A549 (cell line): Measurements from ENCODE around the gene NXPH2. TPM values are rescaled to one million over a fixed set of nuclear protein-coding genes. Genes with fewer than 3 reads are reported as not detected.
A peak's percentile ranks its signal among the peaks of the same experiment; 100 is the strongest.

Source experiments
- ATAC-seq, 2 experiments: fragments of 200-7000 bp in 1 of 2; fragments of >200 bp in 1 of 2; cut with Nextera tagmentation in 1 of 2; cut with Tn5 transposase in 1 of 2; 3 replicates each; pipeline versions ENCODE4 v1.8.0 to v1.9.1; 2018 to 2020; ENCODE audit warnings: mild to moderate bottlenecking in 1 of 2, moderate library complexity in 1 of 2
- CTCF ChIA-PET: fragments of 300-600 bp; sonication (Branson Sonifier 250); formaldehyde crosslinking; extraction: SDS; loops from one replicate; lab custom pipeline; 2021; ENCODE audit warnings: antibody characterized with exemption, inconsistent platforms; lab: Yijun Ruan, JAX
- POLR2A ChIA-PET: fragments of 350-600 bp; formaldehyde crosslinking; extraction: SDS; loops from one replicate; lab custom pipeline; 2021; ENCODE audit warnings: antibody characterized with exemption, inconsistent platforms; lab: Yijun Ruan, JAX
- DNase-seq, 2 experiments: peaks; one replicate each; pipeline versions ENCODE4 v3.0.0 to v3.0.0-alpha.2; 2011 to 2016; ENCODE audit warnings: low read depth in 1 of 2, low spot score in 1 of 2
- FAIRE-seq: peaks from 2 replicates; lab custom pipeline; 2011; peaks lifted over from hg19 to GRCh38; lab: Jason Lieb, UNC
- H3K27ac ChIP-seq, 2 experiments: fragments of >200 bp; sonication (Bioruptor Twin); formaldehyde crosslinking; 3 replicates each; pipeline ENCODE4 v1.5.1; 2016 to 2017
- H3K4me1 ChIP-seq: fragments of >200 bp; sonication (Bioruptor Twin); formaldehyde crosslinking; 3 replicates; pipeline ENCODE4 v1.6.1; 2016
- H3K4me2 ChIP-seq: fragments of >200 bp; sonication (Bioruptor Twin); formaldehyde crosslinking; 3 replicates; pipeline ENCODE4 v1.6.1; 2016
- H3K4me3 ChIP-seq: fragments of >200 bp; sonication (Bioruptor Twin); formaldehyde crosslinking; 3 replicates; pipeline ENCODE4 v1.5.1; 2016
- H3K9me3 ChIP-seq: fragments of >200 bp; sonication (Bioruptor Twin); formaldehyde crosslinking; 3 replicates; pipeline ENCODE4 v1.6.1; 2016
- CHD2 ChIP-seq: fragments of 150-350 bp; IDR thresholded peaks from 2 replicates; pipeline ENCODE4 v1.6.1; 2014; ENCODE audit warnings: low read length; ENCODE audit not compliant: partially characterized antibody
- CHD4 ChIP-seq: fragments of 200-600 bp; sonication (generic); IDR thresholded peaks from 2 replicates; pipeline ENCODE4 v1.6.1; 2016; ENCODE audit warnings: antibody characterized with exemption, mild to moderate bottlenecking, borderline replicate concordance
- EP300 ChIP-seq, 2 experiments: fragments of >200 bp; sonication (Bioruptor Twin); formaldehyde crosslinking; IDR thresholded peaks; 2 replicates in 1 of 2; 3 replicates in 1 of 2; pipeline ENCODE4 v1.6.1; 2016 to 2017
- GATA3 ChIP-seq: IDR thresholded peaks from 2 replicates; pipeline ENCODE4 v1.6.1; 2012; ENCODE audit warnings: borderline replicate concordance
- HDAC2 ChIP-seq: fragments of 200-600 bp; sonication (generic); IDR thresholded peaks from 2 replicates; pipeline ENCODE4 v1.6.1; 2016
- HOXA7 ChIP-seq: fragments of 250-450 bp; sonication (Bioruptor Pico); IDR thresholded peaks from 2 replicates; pipeline ENCODE4 v1.5.0; 2020; ENCODE audit warnings: mild to moderate bottlenecking, moderate library complexity
- HOXB5 ChIP-seq: fragments of 250-450 bp; sonication (Bioruptor Pico); IDR thresholded peaks from 2 replicates; pipeline ENCODE4 v1.5.0; 2020; ENCODE audit warnings: mild to moderate bottlenecking, moderate library complexity
- JUNB ChIP-seq: fragments of >200 bp; sonication (Bioruptor Twin); formaldehyde crosslinking; IDR thresholded peaks from 2 replicates; pipeline ENCODE4 v1.6.1; 2016
- KDM5A ChIP-seq: fragments of 200-600 bp; sonication (generic); IDR thresholded peaks from 2 replicates; pipeline ENCODE4 v1.6.1; 2016; ENCODE audit warnings: antibody characterized with exemption, mild to moderate bottlenecking
- MAFK ChIP-seq: fragments of 450-650 bp; IDR thresholded peaks from 2 replicates; pipeline ENCODE4 v1.6.1; 2014; ENCODE audit not compliant: partially characterized antibody
- NPAS2 ChIP-seq: fragments of 250-450 bp; sonication (Bioruptor Pico); IDR thresholded peaks from 2 replicates; pipeline ENCODE4 v1.8.0; 2022; ENCODE audit warnings: mild to moderate bottlenecking, moderate library complexity, borderline replicate concordance
- NR3C1 ChIP-seq: fragments of >200 bp; sonication (Bioruptor Twin); formaldehyde crosslinking; IDR thresholded peaks from 3 replicates; pipeline ENCODE4 v1.6.1; 2017
- POLR2A ChIP-seq: IDR thresholded peaks from 2 replicates; pipeline ENCODE4 v1.6.1; 2012; ENCODE audit warnings: mild to moderate bottlenecking, low read length
- RAD21 ChIP-seq, 2 experiments: fragments of >200 bp in 1 of 2; sonication (Bioruptor Twin) in 1 of 2; formaldehyde crosslinking in 1 of 2; IDR thresholded peaks in 1 of 2; conservative IDR thresholded peaks in 1 of 2; 2 replicates in 1 of 2; 3 replicates in 1 of 2; pipeline ENCODE4 v1.6.1; 2012 to 2018; ENCODE audit warnings: inconsistent platforms in 1 of 2
- RFX5 ChIP-seq: fragments of 450-650 bp; IDR thresholded peaks from 2 replicates; pipeline ENCODE4 v1.7.1; 2014; ENCODE audit warnings: antibody characterized with exemption, mild to moderate bottlenecking, moderate library complexity
- SMC3 ChIP-seq: fragments of >200 bp; sonication (Bioruptor Twin); formaldehyde crosslinking; IDR thresholded peaks from 3 replicates; pipeline ENCODE4 v1.6.1; 2018; ENCODE audit warnings: inconsistent platforms
- SREBF2 ChIP-seq: fragments of 450-650 bp; IDR thresholded peaks from 2 replicates; pipeline ENCODE4 v1.6.1; 2014; ENCODE audit warnings: mild to moderate bottlenecking, moderate library complexity
- TFCP2L1 ChIP-seq: fragments of 250-450 bp; sonication (Bioruptor Pico); IDR thresholded peaks from 2 replicates; pipeline ENCODE4 v1.5.0; 2021; ENCODE audit warnings: mild to moderate bottlenecking
- TP53 ChIP-seq: fragments of 250-450 bp; sonication (Bioruptor Pico); IDR thresholded peaks from 2 replicates; pipeline ENCODE4 v1.5.0; 2021; ENCODE audit warnings: mild to moderate bottlenecking, moderate library complexity
- ZC3H11A ChIP-seq: fragments of 450-650 bp; IDR thresholded peaks from 2 replicates; pipeline ENCODE4 v1.6.1; 2014; ENCODE audit warnings: antibody characterized with exemption, mild to moderate bottlenecking
- ZFP36 ChIP-seq: fragments of 450-650 bp; IDR thresholded peaks from 2 replicates; pipeline ENCODE4 v1.6.1; 2014; ENCODE audit warnings: borderline replicate concordance; ENCODE audit not compliant: partially characterized antibody
- WGBS: methylation state at CpG from one replicate; pipeline ENCODE4 v1.1.6; 2017; ENCODE audit errors: missing lambda C conversion rate; 5-methylcytosine and 5-hydroxymethylcytosine counted together
- polyA plus RNA-seq, 4 experiments: library from polyadenylated mRNA; depleted of rRNA in 3 of 4; stranded (reverse); fragments of >200 nt; fragmentation: RNase III in 1 of 4; extraction: RNeasy Plus Mini Kit Qiagen cat#74134 plus additional on column Dnase treatment in 1 of 4; gene quantifications; 2 replicates in 3 of 4; 3 replicates in 1 of 4; pipeline ENCODE4 v1.2.3, GENCODE V29; 2011 to 2017
- TF ChIP-seq, protein P1 (sequence below): fragments of >200 bp; sonication (Bioruptor Twin); formaldehyde crosslinking; IDR thresholded peaks from 3 replicates; pipeline ENCODE4 v1.6.1; 2016
- TF ChIP-seq, protein P2 (sequence below): fragments of 250-450 bp; sonication (Bioruptor Pico); IDR thresholded peaks from 2 replicates; pipeline ENCODE4 v1.5.0; 2020; ENCODE audit warnings: low read depth, mild to moderate bottlenecking, moderate library complexity
- TF ChIP-seq, protein P3 (sequence below): fragments of 150-350 bp; IDR thresholded peaks from 2 replicates; pipeline ENCODE4 v1.6.1; 2014; ENCODE audit warnings: low read depth, mild to moderate bottlenecking, low read length

NXPH2 gene
- polyA plus RNA-seq, 2 of the 4 experiments (the other 2 are of a cell fraction) = not detected

DNA sequence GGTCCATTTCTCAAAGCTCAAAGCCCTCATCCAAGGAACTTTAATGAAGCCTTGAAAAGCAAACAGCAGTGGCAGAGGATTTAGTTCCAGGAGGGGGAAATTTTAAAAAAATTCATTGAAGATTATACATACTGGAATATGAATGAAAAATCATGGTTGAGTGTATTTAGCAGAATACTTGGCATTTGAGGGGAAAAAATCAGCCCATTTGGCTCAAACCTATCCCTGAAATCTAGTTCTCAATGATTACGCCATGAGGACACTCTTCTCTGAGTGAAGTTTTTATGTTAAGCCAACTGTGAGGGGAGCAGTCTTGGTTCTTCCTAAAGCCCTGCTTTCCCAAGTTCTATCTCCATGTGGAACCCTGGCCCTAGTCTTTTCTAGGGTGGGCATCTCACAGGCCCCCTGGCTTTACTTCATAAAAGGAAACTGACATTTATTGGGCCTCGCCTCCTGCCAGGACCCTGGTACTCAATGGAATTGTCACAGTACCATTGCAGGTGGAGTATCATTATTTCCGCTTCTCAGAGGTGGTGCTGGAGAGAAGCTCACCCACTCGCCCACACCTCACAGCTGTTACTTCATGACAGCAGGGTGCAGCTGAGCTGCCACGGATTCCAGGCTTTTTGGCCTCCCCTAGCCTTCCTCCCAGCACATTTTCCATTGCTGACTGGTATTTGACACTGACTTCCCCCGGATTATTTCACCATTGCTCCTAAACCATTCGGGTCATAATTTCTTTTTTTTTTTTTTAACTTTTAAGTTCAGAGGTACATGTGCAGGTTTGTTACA lies 56.8 kb downstream of the NXPH2 start:
- no peak for ATAC-seq
- TF ChIP-seq ZC3H11A (no peak), TFCP2L1 (no peak), ZFP36 (no peak), NR3C1 (no peak), GATA3 (no peak), RFX5 (no peak), MAFK (no peak)
- TF ChIP-seq, protein P1, sequence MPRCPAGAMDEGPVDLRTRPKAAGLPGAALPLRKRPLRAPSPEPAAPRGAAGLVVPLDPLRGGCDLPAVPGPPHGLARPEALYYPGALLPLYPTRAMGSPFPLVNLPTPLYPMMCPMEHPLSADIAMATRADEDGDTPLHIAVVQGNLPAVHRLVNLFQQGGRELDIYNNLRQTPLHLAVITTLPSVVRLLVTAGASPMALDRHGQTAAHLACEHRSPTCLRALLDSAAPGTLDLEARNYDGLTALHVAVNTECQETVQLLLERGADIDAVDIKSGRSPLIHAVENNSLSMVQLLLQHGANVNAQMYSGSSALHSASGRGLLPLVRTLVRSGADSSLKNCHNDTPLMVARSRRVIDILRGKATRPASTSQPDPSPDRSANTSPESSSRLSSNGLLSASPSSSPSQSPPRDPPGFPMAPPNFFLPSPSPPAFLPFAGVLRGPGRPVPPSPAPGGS = no peak
- Histone ChIP-seq H3K4me2 (no peak overlapping the region), H3K27ac (no peak overlapping the region), H3K4me3 (no peak overlapping the region), H3K4me1 (peaks cover 16% of the 10 kb centered on the region; the same call in 2 of the 3 replicates), H3K9me3 (no peaks in the 10 kb centered on the region)
- DNase-seq = no peak
- 73% methylated on average over 7 of the region's 7 CpGs for WGBS
- ChIA-PET CTCF (no interaction called here), POLR2A (no interaction called here)
- no peak for FAIRE-seq

DNA sequence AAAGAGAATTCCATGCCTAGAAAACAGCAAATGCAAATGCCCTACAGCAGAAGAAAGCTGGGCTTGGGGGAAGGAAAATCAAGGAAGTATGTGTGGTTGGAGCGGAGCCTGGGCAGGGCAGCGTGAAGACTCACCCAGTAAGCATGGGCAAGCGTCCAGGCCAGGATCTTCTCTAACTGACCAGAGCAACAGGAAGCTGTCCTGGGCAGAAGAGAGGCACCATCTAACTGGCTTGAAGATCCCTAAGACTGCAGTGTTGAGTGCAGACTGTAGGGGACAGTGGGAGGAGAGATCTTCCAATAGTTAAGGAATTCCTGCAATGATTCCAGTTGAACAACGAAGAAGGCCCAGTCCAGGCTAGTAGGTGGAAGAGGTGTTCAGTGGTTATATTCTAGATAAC lies 57.9 kb downstream of the NXPH2 start:
- 56% methylated on average over 4 of the region's 4 CpGs for whole genome bisulfite sequencing
- Histone ChIP-seq H3K9me3 (no peaks in the 10 kb centered on the region), H3K4me2 (no peak overlapping the region), H3K27ac (no peak overlapping the region), H3K4me1 (peaks cover 16% of the 10 kb centered on the region; the same call in 2 of the 3 replicates), H3K4me3 (no peak overlapping the region)
- ATAC-seq (peak; percentile 30 to 58; a peak in 3 of 6 replicates), FAIRE-seq (no peak), DNase-seq (no peak)
- POLR2A ChIA-PET = no interaction called here
- CTCF ChIA-PET = no interaction called here
- TF ChIP-seq JUNB = no peak
- no peak for TF ChIP-seq KDM5A
- TF ChIP-seq POLR2A = no peak
- TF ChIP-seq EP300 (IDR thresholded peaks at IDR 0.05) = no peak
- TF ChIP-seq, protein P2, sequence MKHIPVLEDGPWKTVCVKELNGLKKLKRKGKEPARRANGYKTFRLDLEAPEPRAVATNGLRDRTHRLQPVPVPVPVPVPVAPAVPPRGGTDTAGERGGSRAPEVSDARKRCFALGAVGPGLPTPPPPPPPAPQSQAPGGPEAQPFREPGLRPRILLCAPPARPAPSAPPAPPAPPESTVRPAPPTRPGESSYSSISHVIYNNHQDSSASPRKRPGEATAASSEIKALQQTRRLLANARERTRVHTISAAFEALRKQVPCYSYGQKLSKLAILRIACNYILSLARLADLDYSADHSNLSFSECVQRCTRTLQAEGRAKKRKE = no peak
- no peak for TF ChIP-seq NR3C1
- TF ChIP-seq SREBF2 = no peak
- no peak for TF ChIP-seq CHD2
- no peak for TF ChIP-seq HDAC2
- TF ChIP-seq NPAS2 (CRISPR knock-in tag) = no peak
- no peak for TF ChIP-seq HOXA7
- no peak for TF ChIP-seq HOXB5 (CRISPR knock-in tag)
- TF ChIP-seq RAD21 (conservative IDR thresholded peaks at IDR 0.05 in 1 of 2, IDR thresholded peaks at IDR 0.05 in 1 of 2) = no peak
- TF ChIP-seq RFX5 = no peak
- TF ChIP-seq, protein P3, sequence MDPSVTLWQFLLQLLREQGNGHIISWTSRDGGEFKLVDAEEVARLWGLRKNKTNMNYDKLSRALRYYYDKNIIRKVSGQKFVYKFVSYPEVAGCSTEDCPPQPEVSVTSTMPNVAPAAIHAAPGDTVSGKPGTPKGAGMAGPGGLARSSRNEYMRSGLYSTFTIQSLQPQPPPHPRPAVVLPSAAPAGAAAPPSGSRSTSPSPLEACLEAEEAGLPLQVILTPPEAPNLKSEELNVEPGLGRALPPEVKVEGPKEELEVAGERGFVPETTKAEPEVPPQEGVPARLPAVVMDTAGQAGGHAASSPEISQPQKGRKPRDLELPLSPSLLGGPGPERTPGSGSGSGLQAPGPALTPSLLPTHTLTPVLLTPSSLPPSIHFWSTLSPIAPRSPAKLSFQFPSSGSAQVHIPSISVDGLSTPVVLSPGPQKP = no peak
- TF ChIP-seq MAFK = no peak
- no peak for TF ChIP-seq SMC3
- TF ChIP-seq TP53 (CRISPR knock-in tag) = no peak
- TF ChIP-seq CHD4 = no peak
